Osteocyte (in vitro differentiated cells): ENCODE data around the gene TMPRSS6. TPM values are rescaled to one million over a fixed set of nuclear protein-coding genes. Genes with fewer than 3 reads are reported as not detected.

Source experiments
- DNase-seq: peaks from one replicate; pipeline ENCODE4 v3.0.0; 2021; ENCODE audit warnings: mixed read lengths; ENCODE audit not compliant: unreplicated experiment; ENCODE audit errors: extremely low spot score
- H3K27ac Mint-ChIP-seq: one replicate; pipeline ENCODE4 v1.8.0; 2021; ENCODE audit warnings: mild to moderate bottlenecking, mixed read lengths; ENCODE audit not compliant: unreplicated experiment
- H3K27me3 Mint-ChIP-seq: one replicate; pipeline ENCODE4 v1.8.0; 2021; ENCODE audit warnings: mixed read lengths; ENCODE audit not compliant: unreplicated experiment
- H3K36me3 Mint-ChIP-seq: one replicate; pipeline ENCODE4 v1.8.0; 2021; ENCODE audit warnings: mixed read lengths; ENCODE audit not compliant: unreplicated experiment
- H3K4me1 Mint-ChIP-seq: one replicate; pipeline ENCODE4 v1.8.0; 2021; ENCODE audit warnings: mixed read lengths; ENCODE audit not compliant: unreplicated experiment
- H3K4me3 Mint-ChIP-seq: one replicate; pipeline ENCODE4 v1.8.0; 2021; ENCODE audit warnings: mild to moderate bottlenecking, moderate library complexity, mixed read lengths; ENCODE audit not compliant: unreplicated experiment
- H3K9me3 Mint-ChIP-seq: one replicate; pipeline ENCODE4 v1.8.0; 2021; ENCODE audit warnings: mixed read lengths; ENCODE audit not compliant: unreplicated experiment
- long read RNA-seq: library from polyadenylated mRNA; unstranded; transcript quantifications from one replicate; pipeline ENCODE4 v2.0.0, GENCODE V29; 2021
- total RNA-seq: library from RNA; stranded (reverse); gene quantifications from 2 replicates; pipeline ENCODE4 v1.2.1, GENCODE V29; 2021
- TF ChIP-seq, protein P1 (sequence below): fragments of 200-600 bp; sonication (generic); IDR thresholded peaks from 2 replicates; pipeline ENCODE4 v1.5.0; 2021; ENCODE audit warnings: antibody characterized with exemption, mild to moderate bottlenecking, moderate library complexity

Gene TMPRSS6
- not detected in 2 replicates for total RNA-seq
- long read RNA-seq, result 0 reads

- Mint-ChIP-seq H3K9me3 (no peaks in the 10 kb centered on the region), H3K27ac (no peak within 1 kb of the TSS), H3K4me3 (no peak within 1 kb of the TSS), H3K36me3 (no peaks in the 10 kb centered on the region), H3K27me3 (peaks cover 11% of the 10 kb centered on the region), H3K4me1 (no peaks in the 10 kb centered on the region)
- TF ChIP-seq, protein P1, sequence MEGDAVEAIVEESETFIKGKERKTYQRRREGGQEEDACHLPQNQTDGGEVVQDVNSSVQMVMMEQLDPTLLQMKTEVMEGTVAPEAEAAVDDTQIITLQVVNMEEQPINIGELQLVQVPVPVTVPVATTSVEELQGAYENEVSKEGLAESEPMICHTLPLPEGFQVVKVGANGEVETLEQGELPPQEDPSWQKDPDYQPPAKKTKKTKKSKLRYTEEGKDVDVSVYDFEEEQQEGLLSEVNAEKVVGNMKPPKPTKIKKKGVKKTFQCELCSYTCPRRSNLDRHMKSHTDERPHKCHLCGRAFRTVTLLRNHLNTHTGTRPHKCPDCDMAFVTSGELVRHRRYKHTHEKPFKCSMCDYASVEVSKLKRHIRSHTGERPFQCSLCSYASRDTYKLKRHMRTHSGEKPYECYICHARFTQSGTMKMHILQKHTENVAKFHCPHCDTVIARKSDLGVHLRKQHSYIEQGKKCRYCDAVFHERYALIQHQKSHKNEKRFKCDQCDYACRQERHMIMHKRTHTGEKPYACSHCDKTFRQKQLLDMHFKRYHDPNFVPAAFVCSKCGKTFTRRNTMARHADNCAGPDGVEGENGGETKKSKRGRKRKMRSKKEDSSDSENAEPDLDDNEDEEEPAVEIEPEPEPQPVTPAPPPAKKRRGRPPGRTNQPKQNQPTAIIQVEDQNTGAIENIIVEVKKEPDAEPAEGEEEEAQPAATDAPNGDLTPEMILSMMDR, result no peak
- DNase-seq, result no peak
These were observed at the start of gene TMPRSS6 for GRCh38 chr22:37109242-37109917. TMPRSS6 (minus strand) TSS chr22:37109713; CDS start chr22:37103417, 6,296 bp downstream.

DNA sequence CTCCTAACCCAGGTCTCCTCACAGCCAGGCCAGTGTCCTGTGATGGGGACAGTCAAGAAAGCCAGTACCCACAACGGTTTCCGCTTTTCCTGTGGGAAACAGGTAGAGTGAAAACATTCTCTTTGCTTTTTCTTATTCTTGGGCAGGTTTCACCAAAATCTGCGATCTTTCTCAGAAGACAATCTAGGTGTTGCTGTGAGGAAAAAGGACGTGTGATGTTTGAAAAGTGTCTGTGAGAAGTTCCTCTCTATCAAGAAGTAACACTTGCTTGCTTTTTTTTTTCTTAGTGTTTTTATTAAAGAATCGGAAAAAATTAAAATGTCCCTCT is 49.4 kb upstream of the TMPRSS6 start:
- no peaks in the 10 kb centered on the region for H3K4me1 Mint-ChIP-seq
- H3K36me3 Mint-ChIP-seq, result no peaks in the 10 kb centered on the region
- no peak overlapping the region for H3K4me3 Mint-ChIP-seq
- no peak overlapping the region for H3K27ac Mint-ChIP-seq
- TF ChIP-seq, protein P1, result no peak
- DNase-seq, result no peak
- H3K27me3 Mint-ChIP-seq, result peaks cover 37% of the 10 kb centered on the region
- peaks cover 4% of the 10 kb centered on the region for H3K9me3 Mint-ChIP-seq

GRCh38 chr22:37157516-37158285 is 48.2 kb upstream of the TMPRSS6 start:
- TF ChIP-seq, protein P1, result no peak
- H3K27ac Mint-ChIP-seq, result no peak overlapping the region
- DNase-seq, result no peak
- peaks cover 4% of the 10 kb centered on the region for H3K9me3 Mint-ChIP-seq
- no peak overlapping the region for H3K4me3 Mint-ChIP-seq
- H3K4me1 Mint-ChIP-seq, result no peaks in the 10 kb centered on the region
- H3K36me3 Mint-ChIP-seq, result no peaks in the 10 kb centered on the region
- H3K27me3 Mint-ChIP-seq, result peaks cover 41% of the 10 kb centered on the region

DNA sequence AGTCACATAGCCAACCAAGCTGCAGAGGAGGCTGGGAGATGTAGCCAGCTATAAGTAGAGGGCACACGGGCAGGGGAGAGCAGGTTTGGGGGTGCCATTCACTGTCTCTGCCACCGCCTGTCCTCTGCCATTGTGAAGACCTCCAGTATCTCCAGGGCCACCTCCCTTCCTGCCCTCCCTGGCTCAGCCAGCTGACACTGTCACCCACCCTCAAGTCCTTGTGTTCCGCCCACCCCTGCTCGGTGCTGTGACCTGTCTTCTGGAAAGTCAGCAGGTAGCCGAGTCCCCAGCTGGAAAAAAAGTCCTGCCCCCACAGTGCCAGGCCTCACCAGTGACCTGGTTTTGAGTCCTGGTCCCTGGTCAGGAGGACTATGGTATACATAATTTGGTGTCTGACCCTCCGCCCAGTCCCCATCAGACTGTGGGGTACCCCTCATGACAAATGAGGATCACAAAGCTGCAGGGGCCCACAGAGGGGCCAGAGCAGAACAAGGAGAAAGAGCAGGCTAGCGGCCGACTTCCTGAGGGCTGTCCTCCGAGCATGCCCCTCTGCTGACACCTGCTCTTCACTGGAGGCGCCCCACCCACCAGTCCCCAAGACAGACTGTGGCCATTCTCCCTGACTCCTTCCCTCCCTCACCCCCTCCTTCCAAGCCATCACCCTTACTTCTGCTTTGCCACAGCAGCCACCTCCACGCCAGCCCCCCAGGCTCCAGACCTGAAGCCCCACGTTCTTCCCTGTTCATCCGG is 47.3 kb upstream of the TMPRSS6 start:
- no peak overlapping the region for H3K27ac Mint-ChIP-seq
- TF ChIP-seq, protein P1, result no peak

GRCh38 chr22:37155971-37156370 is 46.5 kb upstream of the TMPRSS6 start:
- H3K27me3 Mint-ChIP-seq, result peaks cover 53% of the 10 kb centered on the region
- TF ChIP-seq, protein P1, result no peak
- no peaks in the 10 kb centered on the region for H3K36me3 Mint-ChIP-seq
- H3K4me3 Mint-ChIP-seq, result no peak overlapping the region
- peaks cover 17% of the 10 kb centered on the region for H3K9me3 Mint-ChIP-seq
- DNase-seq, result no peak
- H3K27ac Mint-ChIP-seq, result no peak overlapping the region
- no peaks in the 10 kb centered on the region for H3K4me1 Mint-ChIP-seq

More for the DNA sequence above, 47.3 kb upstream of the TMPRSS6 start:
- no peak for DNase-seq
- Mint-ChIP-seq H3K4me1 (no peaks in the 10 kb centered on the region), H3K9me3 (peaks cover 8% of the 10 kb centered on the region), H3K27me3 (peaks cover 48% of the 10 kb centered on the region), H3K36me3 (no peaks in the 10 kb centered on the region), H3K4me3 (no peak overlapping the region)
